Measurements from ENCODE around the gene CBLN1.

CBLN1 gene

DNA sequence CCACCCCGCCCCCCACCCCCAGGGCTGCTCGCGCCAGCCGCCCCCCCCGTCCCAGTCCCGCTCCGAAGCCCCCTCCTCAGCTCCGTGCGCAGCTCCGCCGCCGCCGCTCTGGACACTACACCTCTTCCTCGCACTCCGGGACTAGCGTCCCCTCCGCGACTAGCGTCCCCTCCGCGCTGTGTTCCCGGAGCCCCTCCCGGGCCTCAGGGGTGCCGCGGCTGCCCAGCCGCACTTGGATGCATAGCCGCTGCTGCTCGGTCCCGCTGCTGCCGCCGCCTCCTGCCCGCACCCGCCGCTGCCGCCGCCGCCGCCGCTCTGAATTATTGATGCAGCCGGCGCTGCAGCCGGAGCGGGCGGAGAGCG is at the start of gene CBLN1:
Gene CBLN1, minus strand, starts transcription at position 359 of the 363 bp plus-strand sequence. CDS start 373 bp downstream, outside the sequence.
- no peak for DNase-seq

- DNase-seq = no peak
Observed at GRCh38 chr16:49330562-49331201, 49.0 kb upstream of the CBLN1 start.

- DNase-seq = no peak
Observed at GRCh38 chr16:49328325-49328724, 46.7 kb upstream of the CBLN1 start.

DNA sequence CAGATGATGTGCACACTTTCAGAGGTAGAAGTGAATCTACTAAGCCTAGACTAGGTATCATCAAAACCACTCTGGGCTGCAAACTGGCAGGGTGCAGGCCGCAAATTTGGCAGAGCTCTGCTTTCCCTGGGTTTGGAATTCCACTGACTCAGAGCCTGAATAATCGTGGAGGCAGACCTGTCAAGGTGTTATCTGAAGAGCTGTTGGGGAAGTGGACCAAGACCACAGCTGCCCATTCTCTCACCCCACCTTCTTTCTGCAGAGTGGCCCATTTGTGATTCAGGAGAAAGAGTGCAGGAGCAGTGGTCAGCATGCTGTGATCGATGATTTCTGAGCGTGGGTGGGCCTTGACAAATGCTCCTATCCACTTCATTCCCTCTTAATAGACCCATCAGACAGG is 45.8 kb upstream of the CBLN1 start:
- no peak for DNase-seq

DNA sequence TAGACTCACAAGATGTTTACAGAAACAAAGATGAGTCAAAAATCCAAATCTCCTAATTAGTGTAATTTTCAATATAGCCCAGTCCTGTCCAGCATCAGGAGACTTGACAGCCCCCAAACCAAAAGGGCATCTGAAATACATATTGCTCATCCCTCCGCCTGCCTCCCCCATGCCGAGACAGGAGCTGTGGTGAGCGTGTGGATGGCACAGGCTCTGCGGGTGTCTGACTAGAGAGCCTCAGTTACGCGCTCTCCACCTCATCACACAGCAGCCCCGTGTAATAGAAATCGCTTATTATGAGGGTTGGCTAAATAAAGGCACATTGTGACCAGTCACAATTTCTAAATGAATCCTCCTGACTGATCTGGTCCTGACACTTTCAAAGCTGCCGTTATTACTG is 43.1 kb upstream of the CBLN1 start:
- no peak for DNase-seq

- DNase-seq = no peak
Observed at GRCh38 chr16:49315602-49316001, 34.0 kb upstream of the CBLN1 start.

GRCh38 chr16:49312389-49312985 is 30.8 kb upstream of the CBLN1 start:
- no peak for DNase-seq

- DNase-seq = no peak
Observed at GRCh38 chr16:49311823-49312222, 30.2 kb upstream of the CBLN1 start.

GRCh38 chr16:49307176-49307575 is 25.5 kb upstream of the CBLN1 start:
- DNase-seq = no peak

DNA sequence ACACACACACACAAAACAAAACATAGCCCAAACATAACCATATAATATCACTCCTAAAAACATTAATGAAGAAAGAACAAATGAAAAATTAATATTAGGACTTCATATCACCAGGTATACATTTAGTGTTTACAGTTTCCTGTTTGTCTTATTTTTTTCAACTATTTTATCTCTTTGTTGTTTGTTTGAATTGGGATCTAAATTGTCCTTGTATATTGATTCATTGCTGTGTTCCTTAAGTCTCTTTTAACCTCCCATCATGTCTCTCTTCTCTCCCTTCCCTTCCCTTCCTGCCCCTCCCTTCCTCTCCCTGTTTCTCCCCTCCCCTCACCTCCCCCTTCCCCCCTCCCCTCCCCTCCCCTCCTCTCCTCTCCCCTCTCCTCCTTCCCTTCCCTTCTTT is 23.8 kb upstream of the CBLN1 start:
- DNase-seq = no peak

GRCh38 chr16:49292413-49292812 is 10.8 kb upstream of the CBLN1 start:
- DNase-seq = no peak

GRCh38 chr16:49287572-49287971 is 5.9 kb upstream of the CBLN1 start:
- DNase-seq = no peak

DNA sequence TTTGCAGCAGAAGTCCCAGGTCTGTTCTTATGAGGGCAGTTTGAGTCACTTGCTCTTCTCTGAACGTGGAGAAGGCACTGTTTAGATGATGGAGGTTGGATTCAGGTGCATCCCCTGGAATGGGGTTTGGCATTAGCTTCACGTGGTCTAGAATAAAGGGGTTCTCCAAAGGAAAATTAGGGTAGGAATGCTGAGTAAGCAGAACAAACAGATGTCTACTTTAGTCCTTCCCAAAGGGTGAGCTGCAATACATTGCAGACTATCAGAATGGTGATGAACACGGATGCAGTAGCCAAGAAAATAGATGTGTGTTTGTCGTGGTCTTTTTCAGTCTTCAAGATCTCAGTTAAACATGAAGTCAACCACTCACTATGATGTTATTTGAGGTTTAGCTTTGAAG is 3.3 kb upstream of the CBLN1 start:
- DNase-seq = no peak

GRCh38 chr16:49283376-49284049 is 1.9 kb upstream of the CBLN1 start:
- DNase-seq = no peak

DNA sequence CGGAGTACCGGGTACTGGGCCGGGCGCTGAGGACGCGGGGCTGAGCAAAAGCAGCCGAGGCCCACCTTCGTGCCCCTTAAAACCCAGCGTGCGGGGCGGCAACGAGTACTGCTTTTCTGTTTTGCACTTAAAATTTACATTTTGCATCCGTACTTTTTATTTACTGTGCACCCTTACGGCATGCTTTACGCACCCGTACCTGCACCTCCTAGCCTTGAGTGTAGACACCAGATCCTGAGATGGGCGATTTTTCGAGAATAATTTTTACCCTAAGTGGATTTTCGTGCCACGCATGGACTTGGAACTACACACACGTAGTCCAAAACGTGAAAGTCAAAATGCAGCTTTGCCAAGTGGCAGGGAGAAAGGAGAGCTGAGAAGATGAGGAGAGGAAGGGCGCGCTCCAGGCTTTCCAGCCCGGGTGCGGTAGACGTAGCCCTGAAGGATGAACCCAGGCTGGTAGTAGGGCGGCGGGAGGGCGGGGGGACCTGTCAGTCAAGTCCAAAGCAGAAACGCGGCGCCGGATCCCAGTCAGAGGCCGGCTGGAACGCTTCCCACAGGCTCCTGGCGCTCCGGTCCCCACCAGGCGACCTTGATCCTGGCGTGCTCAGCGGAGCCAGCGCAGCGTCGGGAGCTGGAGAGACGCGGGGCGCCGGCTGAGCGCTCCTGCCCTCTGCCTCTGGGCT is 1.2 kb upstream of the CBLN1 start:
- DNase-seq = no peak

DNA sequence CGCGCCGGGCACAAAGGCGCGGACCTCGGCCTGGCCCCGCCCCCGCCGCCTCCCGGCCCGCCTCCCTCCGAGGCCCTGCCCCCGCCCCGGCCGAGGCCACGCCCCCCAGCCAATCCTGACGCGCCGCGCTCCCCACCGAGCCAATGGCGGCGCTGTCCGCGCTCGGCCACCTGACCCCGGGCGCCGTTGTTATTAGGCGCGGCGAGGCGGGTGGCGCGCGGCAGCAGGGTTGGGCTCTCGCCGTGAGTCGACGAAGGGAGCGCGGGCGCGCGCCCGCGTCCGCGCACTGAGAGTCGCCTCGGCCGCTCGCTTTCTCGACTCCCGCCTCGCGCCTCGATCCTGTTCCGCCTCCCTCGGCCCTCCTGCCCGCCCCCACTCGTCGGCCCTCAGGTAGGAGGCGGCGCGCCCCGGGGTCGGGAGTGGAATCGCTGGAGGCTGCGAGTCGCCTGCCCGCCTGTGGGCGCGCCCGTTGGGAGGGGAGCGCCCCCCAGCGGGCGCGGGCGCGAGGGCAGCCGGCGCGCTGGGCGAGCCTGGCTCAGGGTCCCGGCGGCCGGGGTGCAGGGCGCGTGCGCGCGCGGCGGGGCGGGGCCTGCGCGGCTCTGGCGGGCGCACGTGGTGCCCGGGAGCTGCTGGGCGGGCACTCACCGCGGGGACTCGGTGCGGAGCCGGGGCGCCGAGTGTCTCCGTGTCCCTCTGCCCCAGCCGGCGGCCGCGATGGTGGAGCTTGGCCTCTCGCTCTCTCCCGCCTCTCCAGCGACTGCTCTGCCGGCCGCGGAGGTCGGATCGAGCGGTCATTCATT is 405 bp upstream of the CBLN1 start:
- peak; percentile 71 for DNase-seq

DNA sequence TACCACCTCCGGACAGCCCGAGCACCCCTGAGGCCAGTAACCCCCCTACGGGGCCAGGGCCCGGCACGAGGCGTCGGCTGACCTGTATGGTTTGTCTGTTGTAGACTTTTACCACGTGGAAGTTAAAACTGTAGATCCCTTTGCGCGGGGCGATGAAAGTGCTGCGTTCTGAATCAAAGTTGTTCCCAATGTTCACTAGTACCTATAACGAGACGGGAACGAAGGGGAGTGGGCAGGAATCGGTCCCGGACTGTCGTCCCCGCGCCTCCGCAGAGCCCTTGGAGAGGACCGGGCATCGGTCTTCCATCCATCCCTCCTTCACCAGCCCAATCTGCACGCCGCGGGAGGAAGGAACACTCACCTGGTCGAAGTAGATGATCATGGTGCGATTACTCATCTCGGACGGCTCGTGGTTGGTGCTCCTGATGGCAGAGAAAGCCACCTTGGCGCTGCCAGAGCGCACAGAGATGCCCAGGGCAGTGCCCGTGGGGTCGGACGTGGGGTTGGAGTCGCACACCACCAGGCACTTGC is 732 bp downstream of the CBLN1 start:
- DNase-seq = no peak

- DNase-seq = no peak
Observed at GRCh38 chr16:49280105-49280741, 1.4 kb downstream of the CBLN1 start.

- no peak for DNase-seq
Observed at GRCh38 chr16:49278944-49279725, 2.5 kb downstream of the CBLN1 start.

- DNase-seq = no peak
Observed at GRCh38 chr16:49278567-49278827, 3.1 kb downstream of the CBLN1 start.

- DNase-seq = no peak
Observed at GRCh38 chr16:49277766-49278566, 3.7 kb downstream of the CBLN1 start.
